Endothelial cell of umbilical vein (primary cell): ENCODE measurements around the gene MTMR3.
"Not testable (repeated sequence)": the region's sequence is repeated elsewhere in the genome, so short reads cannot be mapped to it uniquely, and the experiment has no call there.

Experiments used
- EZH2 ChIP-seq: IDR thresholded peaks from 2 replicates; pipeline ENCODE4 v1.6.1; 2012; ENCODE audit warnings: borderline replicate concordance, low read depth, mild to moderate bottlenecking, moderate library complexity, low read length, inconsistent platforms; ENCODE audit not compliant: severe bottlenecking
- FOS ChIP-seq: IDR thresholded peaks from 2 replicates; pipeline ENCODE4 v1.6.1; 2011; ENCODE audit warnings: mild to moderate bottlenecking, low read length, moderate library complexity, borderline replicate concordance; ENCODE audit not compliant: insufficient read depth
- GATA2 ChIP-seq: IDR thresholded peaks from 2 replicates; pipeline ENCODE4 v1.7.0; 2011; ENCODE audit warnings: low read depth, mild to moderate bottlenecking, moderate library complexity, mixed read lengths, low read length; ENCODE audit not compliant: insufficient read length, insufficient read depth
- JUN ChIP-seq: IDR thresholded peaks from 2 replicates; pipeline ENCODE4 v1.6.1; 2011; ENCODE audit warnings: borderline replicate concordance, low read depth; ENCODE audit not compliant: insufficient read length, insufficient read depth
- MYC ChIP-seq: IDR thresholded peaks from one replicate; pipeline ENCODE4 v1.6.1; 2011; ENCODE audit warnings: mild to moderate bottlenecking, low read depth, low read length
- POLR2A ChIP-seq: IDR thresholded peaks from 2 replicates; pipeline ENCODE4 v1.6.1; 2012; ENCODE audit warnings: low read depth, mild to moderate bottlenecking, control low read depth, low read length
- POLR2AphosphoS5 ChIP-seq: IDR thresholded peaks from 2 replicates; pipeline ENCODE4 v1.6.1; 2012; ENCODE audit warnings: low read depth, mild to moderate bottlenecking, control low read depth, low read length, moderate library complexity; ENCODE audit not compliant: insufficient read depth
- TF ChIP-seq, protein P1 (sequence below), 2 donors: IDR thresholded peaks; 1 replicate in 1 of 2; 2 replicates in 1 of 2; pipeline ENCODE4 v1.5.1; 2011; ENCODE audit warnings: low read length in 2 of 2, mild to moderate bottlenecking in 2 of 2, moderate library complexity in 2 of 2, control low read depth in 1 of 2, inconsistent platforms in 1 of 2, low read depth in 1 of 2; ENCODE audit not compliant: insufficient read depth in 1 of 2; ENCODE audit errors: extremely low read depth in 1 of 2
- TF ChIP-seq, protein P2 (sequence below): IDR thresholded peaks from 2 replicates; pipeline ENCODE4 v1.6.1; 2011; ENCODE audit not compliant: insufficient read depth, insufficient read length

DNA sequence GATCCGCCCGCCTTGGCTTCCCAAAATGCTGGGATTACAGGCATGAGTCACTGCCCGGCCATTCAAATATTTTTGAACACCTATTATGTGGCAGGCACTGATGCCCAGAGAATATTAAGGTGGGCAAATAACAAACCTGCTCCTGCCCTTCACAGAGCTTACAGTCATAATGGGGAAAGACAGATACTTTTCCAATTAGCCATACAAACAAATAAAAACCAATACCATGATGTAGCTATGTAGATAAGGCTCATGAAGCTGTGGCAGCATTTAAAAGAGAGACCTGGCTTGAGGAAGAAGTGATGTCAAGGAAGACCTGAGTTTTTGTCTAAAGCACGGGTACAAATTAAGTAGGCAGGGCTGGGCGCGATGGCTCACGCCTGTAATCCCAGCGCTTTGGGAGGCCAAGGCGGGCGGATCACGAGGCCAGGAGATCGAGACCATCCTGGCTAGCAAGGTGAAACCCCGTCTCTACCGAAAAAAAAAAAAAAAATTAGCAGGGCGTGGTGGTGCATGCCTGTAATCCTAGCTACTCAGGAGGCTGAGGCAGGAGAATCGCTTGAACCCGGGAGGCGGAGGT lies 46.1 kb upstream of the MTMR3 start:
- TF ChIP-seq, protein P1, sequence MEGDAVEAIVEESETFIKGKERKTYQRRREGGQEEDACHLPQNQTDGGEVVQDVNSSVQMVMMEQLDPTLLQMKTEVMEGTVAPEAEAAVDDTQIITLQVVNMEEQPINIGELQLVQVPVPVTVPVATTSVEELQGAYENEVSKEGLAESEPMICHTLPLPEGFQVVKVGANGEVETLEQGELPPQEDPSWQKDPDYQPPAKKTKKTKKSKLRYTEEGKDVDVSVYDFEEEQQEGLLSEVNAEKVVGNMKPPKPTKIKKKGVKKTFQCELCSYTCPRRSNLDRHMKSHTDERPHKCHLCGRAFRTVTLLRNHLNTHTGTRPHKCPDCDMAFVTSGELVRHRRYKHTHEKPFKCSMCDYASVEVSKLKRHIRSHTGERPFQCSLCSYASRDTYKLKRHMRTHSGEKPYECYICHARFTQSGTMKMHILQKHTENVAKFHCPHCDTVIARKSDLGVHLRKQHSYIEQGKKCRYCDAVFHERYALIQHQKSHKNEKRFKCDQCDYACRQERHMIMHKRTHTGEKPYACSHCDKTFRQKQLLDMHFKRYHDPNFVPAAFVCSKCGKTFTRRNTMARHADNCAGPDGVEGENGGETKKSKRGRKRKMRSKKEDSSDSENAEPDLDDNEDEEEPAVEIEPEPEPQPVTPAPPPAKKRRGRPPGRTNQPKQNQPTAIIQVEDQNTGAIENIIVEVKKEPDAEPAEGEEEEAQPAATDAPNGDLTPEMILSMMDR (IDR thresholded peaks at IDR 0.05; ENCODE audit: extremely low read depth in 1 of 2, insufficient read depth in 1 of 2, low read depth in 1 of 2, low read length in 2 of 2), result not testable (repeated sequence)
- not testable (repeated sequence) for TF ChIP-seq POLR2A, EZH2, POLR2AphosphoS5, JUN, MYC, FOS, GATA2
- TF ChIP-seq, protein P2, sequence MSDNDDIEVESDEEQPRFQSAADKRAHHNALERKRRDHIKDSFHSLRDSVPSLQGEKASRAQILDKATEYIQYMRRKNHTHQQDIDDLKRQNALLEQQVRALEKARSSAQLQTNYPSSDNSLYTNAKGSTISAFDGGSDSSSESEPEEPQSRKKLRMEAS, result not testable (repeated sequence)
